ENCODE data around the gene LRRC7.

LRRC7 gene

GRCh38 chr1:70066711-70067110 lies 499.0 kb downstream of the LRRC7 start:
- no peak for DNase-seq (ENCODE audit: low spot score)
- TF ChIP-seq CTCF (IDR thresholded peaks at IDR 0.05; ENCODE audit: borderline replicate concordance, control extremely low read depth, extremely low read depth, insufficient read depth, missing control alignments), result no peak
- in situ Hi-C loops (cut with MboI; ENCODE audit: low sequenced_read_pairs, unreplicated experiment), result no loop called here

- in situ Hi-C loops (cut with MboI; ENCODE audit: low sequenced_read_pairs, unreplicated experiment), result no loop called here
- TF ChIP-seq CTCF (IDR thresholded peaks at IDR 0.05; ENCODE audit: borderline replicate concordance, control extremely low read depth, extremely low read depth, insufficient read depth, missing control alignments), result no peak
- no peak for DNase-seq (ENCODE audit: low spot score)
Measured at GRCh38 chr1:70071601-70072000, 503.9 kb downstream of the LRRC7 start.

- no peak for DNase-seq (ENCODE audit: low spot score)
- TF ChIP-seq CTCF (IDR thresholded peaks at IDR 0.05; ENCODE audit: borderline replicate concordance, control extremely low read depth, extremely low read depth, insufficient read depth, missing control alignments), result no peak
- in situ Hi-C loops (cut with MboI; ENCODE audit: low sequenced_read_pairs, unreplicated experiment), result no loop called here
Measured at GRCh38 chr1:70072231-70072751, 504.6 kb downstream of the LRRC7 start.

GRCh38 chr1:70075761-70076160 lies 508.0 kb downstream of the LRRC7 start:
- DNase-seq (ENCODE audit: low spot score), result no peak
- no peak for TF ChIP-seq CTCF (IDR thresholded peaks at IDR 0.05; ENCODE audit: borderline replicate concordance, control extremely low read depth, extremely low read depth, insufficient read depth, missing control alignments)
- in situ Hi-C loops (cut with MboI; ENCODE audit: low sequenced_read_pairs, unreplicated experiment), result no loop called here

- TF ChIP-seq CTCF (IDR thresholded peaks at IDR 0.05; ENCODE audit: borderline replicate concordance, control extremely low read depth, extremely low read depth, insufficient read depth, missing control alignments), result no peak
- no peak for DNase-seq (ENCODE audit: low spot score)
- in situ Hi-C loops (cut with MboI; ENCODE audit: low sequenced_read_pairs, unreplicated experiment), result no loop called here
Measured at GRCh38 chr1:70077066-70077465, 509.3 kb downstream of the LRRC7 start.

- in situ Hi-C loops (cut with MboI; ENCODE audit: low sequenced_read_pairs, unreplicated experiment), result no loop called here
- no peak for DNase-seq (ENCODE audit: low spot score)
- no peak for TF ChIP-seq CTCF (IDR thresholded peaks at IDR 0.05; ENCODE audit: borderline replicate concordance, control extremely low read depth, extremely low read depth, insufficient read depth, missing control alignments)
Measured at GRCh38 chr1:70079546-70079945, 511.8 kb downstream of the LRRC7 start.

GRCh38 chr1:70083519-70083918 lies 515.8 kb downstream of the LRRC7 start:
- no peak for DNase-seq (ENCODE audit: low spot score)
- in situ Hi-C loops (cut with MboI; ENCODE audit: low sequenced_read_pairs, unreplicated experiment), result no loop called here
- no peak for TF ChIP-seq CTCF (IDR thresholded peaks at IDR 0.05; ENCODE audit: borderline replicate concordance, control extremely low read depth, extremely low read depth, insufficient read depth, missing control alignments)

All from GM13976 (cell line).